ENCODE data around the gene ACRV1.

The ACRV1 gene

GRCh38 chr11:125663910-125664309, 16.7 kb downstream of the ACRV1 start:
- no peak overlapping the region for H3K4me3 ChIP-seq (ENCODE audit: control insufficient read depth, low read depth, low read length)
- no peak for DNase-seq (ENCODE audit: low read depth)
- no peak for TF ChIP-seq CTCF (conservative IDR thresholded peaks at IDR 0.05; ENCODE audit: control insufficient read depth, insufficient read depth, low read depth, low read length)

DNA sequence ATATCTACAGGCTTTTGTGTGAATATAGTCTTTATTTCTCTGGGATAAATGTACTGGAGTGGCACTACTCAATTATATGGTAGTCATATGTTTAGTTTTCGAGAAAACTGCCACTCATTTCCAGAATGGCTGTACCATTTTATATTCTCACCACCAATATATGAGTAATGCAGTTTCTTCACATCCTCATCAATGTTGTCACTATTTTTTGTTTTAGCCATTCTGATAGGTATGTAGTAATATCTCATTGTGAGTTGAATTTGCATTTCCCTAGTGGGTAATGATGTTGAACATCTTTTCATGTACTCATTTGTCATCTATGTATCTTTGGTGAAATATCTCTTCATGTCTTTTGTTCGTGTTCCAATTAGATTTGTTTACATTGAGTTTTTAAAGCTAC, 18.0 kb downstream of the ACRV1 start:
- H3K4me3 ChIP-seq (ENCODE audit: control insufficient read depth, low read depth, low read length), result no peak overlapping the region
- no peak for DNase-seq (ENCODE audit: low read depth)
- TF ChIP-seq CTCF (conservative IDR thresholded peaks at IDR 0.05; ENCODE audit: control insufficient read depth, insufficient read depth, low read depth, low read length), result no peak

DNA sequence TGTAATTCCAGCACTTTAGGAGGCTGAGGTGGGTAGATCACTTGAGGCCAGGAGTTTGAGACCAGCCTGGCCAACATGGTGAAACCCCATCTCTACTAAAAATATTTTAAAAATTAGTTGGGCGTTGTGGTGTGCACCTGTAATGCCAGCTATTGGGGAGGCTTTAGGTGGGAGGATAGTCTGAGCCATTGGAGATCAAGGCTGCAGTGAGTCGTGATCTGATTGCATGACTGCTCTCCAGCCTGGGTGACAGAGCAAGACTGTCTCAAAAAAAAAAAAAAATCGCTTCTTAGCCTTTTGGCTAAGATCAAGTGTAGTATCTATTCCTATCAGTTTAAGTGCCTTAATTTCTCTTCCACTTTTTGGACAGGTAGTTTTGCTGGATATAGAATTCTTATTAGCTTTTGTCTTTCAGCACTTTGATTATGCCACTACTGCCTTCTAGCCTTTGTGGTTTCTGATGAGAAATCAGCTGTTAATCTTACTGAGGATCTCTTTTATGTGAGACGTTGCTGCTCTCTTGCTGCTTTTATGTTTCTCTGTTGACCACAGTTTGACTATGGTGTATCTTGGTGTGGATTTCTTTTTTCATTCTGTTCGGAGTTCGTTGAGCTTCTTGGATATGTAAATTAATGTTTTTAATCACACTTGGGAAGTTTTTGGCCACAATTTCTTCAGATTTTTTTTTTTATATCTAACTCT, 31.0 kb downstream of the ACRV1 start:
- no peak for TF ChIP-seq CTCF (conservative IDR thresholded peaks at IDR 0.05; ENCODE audit: control insufficient read depth, insufficient read depth, low read depth, low read length)
- H3K4me3 ChIP-seq (ENCODE audit: control insufficient read depth, low read depth, low read length), result no peak overlapping the region
- DNase-seq (ENCODE audit: low read depth), result no peak

GRCh38 chr11:125645871-125646270, 34.8 kb downstream of the ACRV1 start:
- no peak overlapping the region for H3K4me3 ChIP-seq (ENCODE audit: control insufficient read depth, low read depth, low read length)
- TF ChIP-seq CTCF (conservative IDR thresholded peaks at IDR 0.05; ENCODE audit: control insufficient read depth, insufficient read depth, low read depth, low read length), result no peak
- DNase-seq (ENCODE audit: low read depth), result no peak

DNA sequence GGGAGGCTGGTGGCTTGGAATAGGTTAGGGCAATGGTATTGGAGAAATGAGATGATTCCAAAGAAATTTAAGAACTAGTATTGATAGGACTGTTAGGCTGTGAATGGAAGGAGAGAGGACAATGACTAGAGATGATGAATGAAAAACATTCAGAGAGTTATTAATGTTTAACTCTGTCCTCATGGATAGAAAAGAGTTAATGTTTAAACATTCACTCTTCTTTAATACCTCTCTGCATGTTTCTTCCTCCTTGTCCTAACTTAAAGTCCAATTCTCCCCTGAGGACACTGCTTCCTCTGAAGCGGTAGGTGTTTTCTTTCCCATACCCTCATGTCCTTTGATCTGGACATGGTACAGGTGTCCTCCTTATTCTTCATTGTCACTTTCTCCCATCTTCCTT, 42.3 kb downstream of the ACRV1 start:
- no peak for TF ChIP-seq CTCF (conservative IDR thresholded peaks at IDR 0.05; ENCODE audit: control insufficient read depth, insufficient read depth, low read depth, low read length)
- no peak overlapping the region for H3K4me3 ChIP-seq (ENCODE audit: control insufficient read depth, low read depth, low read length)
- no peak for DNase-seq (ENCODE audit: low read depth)

GRCh38 chr11:125637840-125638239, 42.8 kb downstream of the ACRV1 start:
- TF ChIP-seq CTCF (conservative IDR thresholded peaks at IDR 0.05; ENCODE audit: control insufficient read depth, insufficient read depth, low read depth, low read length), result no peak
- H3K4me3 ChIP-seq (ENCODE audit: control insufficient read depth, low read depth, low read length), result no peak overlapping the region

More at GRCh38 chr11:125637840-125638239, 42.8 kb downstream of the ACRV1 start:
- DNase-seq (ENCODE audit: low read depth), result no peak
